VCaP (cell line): ENCODE measurements around the gene BPIFB2.
"Not testable (repeated sequence)": the region's sequence is repeated elsewhere in the genome, so short reads cannot be mapped to it uniquely, and the experiment has no call there.

ENCODE experiments used
- H3K27ac ChIP-seq: fragments of 450-650 bp; 2 replicates; pipeline ENCODE4 v1.5.1; 2017
- CTCF ChIP-seq: fragments of 450-650 bp; conservative IDR thresholded peaks from 2 replicates; pipeline ENCODE4 v1.5.1; 2017; ENCODE audit warnings: mild to moderate bottlenecking, moderate library complexity

Gene BPIFB2

GRCh38 chr20:32973077-32973717 is 34.3 kb upstream of the BPIFB2 start:
- no peak overlapping the region for H3K27ac ChIP-seq
- no peak for TF ChIP-seq CTCF

GRCh38 chr20:32974204-32975064 is 33.1 kb upstream of the BPIFB2 start:
- H3K27ac ChIP-seq = not testable (repeated sequence)

- not testable (repeated sequence) for H3K27ac ChIP-seq
Observed at GRCh38 chr20:32975121-32975520, 32.4 kb upstream of the BPIFB2 start.

- no peak for TF ChIP-seq CTCF
- H3K27ac ChIP-seq = no peak overlapping the region
Observed at GRCh38 chr20:32975698-32976674, 31.5 kb upstream of the BPIFB2 start.

GRCh38 chr20:32976746-32977145 is 30.8 kb upstream of the BPIFB2 start:
- H3K27ac ChIP-seq = no peak overlapping the region
- TF ChIP-seq CTCF = no peak

GRCh38 chr20:32977281-32978008 is 30.1 kb upstream of the BPIFB2 start:
- TF ChIP-seq CTCF = no peak
- no peak overlapping the region for H3K27ac ChIP-seq

- TF ChIP-seq CTCF = no peak
- H3K27ac ChIP-seq = no peak overlapping the region
Observed at GRCh38 chr20:32978009-32978335, 29.5 kb upstream of the BPIFB2 start.
